Muscle layer of duodenum (tissue), 2 donors: ENCODE data around the gene RECK.
"Not testable (repeated sequence)": the region's sequence is repeated elsewhere in the genome, so short reads cannot be mapped to it uniquely, and the experiment has no call there.

Source experiments
- H3K27ac ChIP-seq: one replicate; pipeline ENCODE4 v1.7.0; 2013; ENCODE audit warnings: mild to moderate bottlenecking, low read length
- H3K27me3 ChIP-seq: one replicate; pipeline ENCODE4 v1.7.0; 2013; ENCODE audit warnings: low read depth, mild to moderate bottlenecking, control low read depth, low read length
- H3K36me3 ChIP-seq, 2 donors: one replicate each; pipeline ENCODE4 v1.7.0; 2013; ENCODE audit warnings: low read length in 2 of 2, control low read depth in 1 of 2, mild to moderate bottlenecking in 1 of 2; ENCODE audit not compliant: insufficient read depth in 2 of 2, control insufficient read depth in 1 of 2
- H3K4me1 ChIP-seq, 2 donors: one replicate each; pipeline ENCODE4 v1.7.0; 2013; ENCODE audit warnings: low read length in 2 of 2, mild to moderate bottlenecking in 2 of 2, control low read depth in 1 of 2, moderate library complexity in 1 of 2; ENCODE audit not compliant: insufficient read depth in 2 of 2, control insufficient read depth in 1 of 2
- H3K4me3 ChIP-seq, 2 donors: one replicate each; pipeline ENCODE4 v1.7.0; 2013; ENCODE audit warnings: low read length in 2 of 2, low read depth in 1 of 2, mild to moderate bottlenecking in 1 of 2
- H3K9me3 ChIP-seq, 2 donors: one replicate each; pipeline ENCODE4 v1.7.0; 2013; ENCODE audit warnings: low read length in 2 of 2, control low read depth in 1 of 2, mild to moderate bottlenecking in 1 of 2; ENCODE audit not compliant: control insufficient read depth in 1 of 2
- donor health status: healthy.

The RECK gene

GRCh38 chr9:36074055-36074454 is 37.3 kb downstream of the RECK start:
- no peaks in the 10 kb centered on the region for H3K9me3 ChIP-seq
- H3K4me3 ChIP-seq: no peak overlapping the region
- no peaks in the 10 kb centered on the region for H3K27me3 ChIP-seq
- peaks cover 7 to 8% of the 10 kb centered on the region in 2 donors for H3K4me1 ChIP-seq
- H3K36me3 ChIP-seq: no peaks in the 10 kb centered on the region
- H3K27ac ChIP-seq: no peak overlapping the region

DNA sequence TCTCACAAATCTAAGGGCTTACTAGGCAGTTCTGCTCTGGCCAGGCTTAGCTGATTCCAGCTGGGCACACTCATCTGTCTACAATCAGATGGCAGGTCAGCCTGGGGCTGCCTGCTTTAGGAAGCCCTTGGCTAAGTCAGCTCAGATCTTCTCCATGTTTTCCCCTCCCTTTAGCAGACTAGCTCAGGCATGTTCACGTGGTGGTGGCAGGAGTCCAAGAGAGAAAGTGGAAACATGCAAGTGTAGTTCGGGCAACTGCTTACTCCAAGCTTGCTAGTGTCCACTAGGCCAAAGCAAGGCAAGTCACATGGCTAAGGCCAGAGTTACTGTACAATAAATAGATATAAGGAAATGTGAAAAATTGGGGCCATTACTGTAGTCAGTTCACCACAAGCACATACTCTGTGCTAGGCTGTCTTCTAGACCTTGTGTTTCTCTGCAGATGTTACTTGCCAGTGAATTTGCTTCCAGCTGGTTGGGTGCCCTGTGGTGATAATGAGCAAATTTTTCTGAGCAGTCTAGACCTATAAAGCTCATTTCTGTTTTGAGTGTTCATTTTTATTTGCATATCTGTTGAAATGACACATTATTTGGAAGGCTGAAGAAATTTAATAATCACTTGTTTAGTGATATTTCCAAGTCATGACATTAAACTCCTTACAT is 38.3 kb downstream of the RECK start:
- Histone ChIP-seq H3K36me3 (no peaks in the 10 kb centered on the region), H3K4me1 (peaks cover 7 to 8% of the 10 kb centered on the region in 2 donors), H3K9me3 (no peaks in the 10 kb centered on the region), H3K27me3 (no peaks in the 10 kb centered on the region), H3K27ac (peak overlapping the region; percentile 27), H3K4me3 (no peak overlapping the region)

- H3K27ac ChIP-seq: no peak overlapping the region
- H3K27me3 ChIP-seq: no peaks in the 10 kb centered on the region
- no peaks in the 10 kb centered on the region for H3K9me3 ChIP-seq
- H3K36me3 ChIP-seq: peaks cover 0 to 3% of the 10 kb centered on the region in 2 donors
- H3K4me3 ChIP-seq: no peak overlapping the region
- H3K4me1 ChIP-seq: peaks cover 7 to 8% of the 10 kb centered on the region in 2 donors
Observed at GRCh38 chr9:36078051-36078450, 41.3 kb downstream of the RECK start.

DNA sequence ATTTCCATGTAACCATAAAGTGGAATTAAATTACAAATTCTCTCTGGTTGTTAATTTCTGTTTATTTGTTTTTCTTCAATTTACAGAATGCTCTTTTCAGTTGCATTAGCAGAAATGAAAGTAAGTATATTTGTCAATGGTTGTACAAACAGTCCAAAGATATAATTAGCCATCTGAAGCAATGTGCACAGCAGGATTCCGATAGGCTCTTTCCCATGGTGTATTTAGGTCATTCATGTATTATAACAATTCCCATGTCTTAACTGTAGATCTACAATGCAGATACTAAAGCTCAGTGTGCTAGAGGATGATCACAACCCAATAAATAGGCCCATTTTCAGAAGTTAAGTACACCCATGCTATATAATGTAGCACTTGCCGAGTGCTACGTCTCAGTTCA is 43.8 kb downstream of the RECK start:
- Histone ChIP-seq H3K4me3 (no peak overlapping the region), H3K9me3 (no peaks in the 10 kb centered on the region), H3K4me1 (no peaks in the 10 kb centered on the region), H3K36me3 (peaks cover 0 to 17% of the 10 kb centered on the region in 2 donors), H3K27me3 (no peaks in the 10 kb centered on the region), H3K27ac (no peak overlapping the region)

- Histone ChIP-seq H3K9me3 (no peaks in the 10 kb centered on the region), H3K4me1 (no peaks in the 10 kb centered on the region), H3K4me3 (no peak overlapping the region), H3K36me3 (peaks cover 0 to 34% of the 10 kb centered on the region in 2 donors), H3K27ac (no peak overlapping the region), H3K27me3 (no peaks in the 10 kb centered on the region)
Observed at GRCh38 chr9:36082931-36083330, 46.2 kb downstream of the RECK start.

GRCh38 chr9:36086442-36086841 is 49.7 kb downstream of the RECK start:
- peaks cover under 1 to 10% of the 10 kb centered on the region in 2 donors for H3K4me1 ChIP-seq
- H3K9me3 ChIP-seq: no peaks in the 10 kb centered on the region
- H3K27ac ChIP-seq: no peak overlapping the region
- H3K27me3 ChIP-seq: no peaks in the 10 kb centered on the region
- H3K36me3 ChIP-seq: peaks cover 0 to 34% of the 10 kb centered on the region in 2 donors
- H3K4me3 ChIP-seq: no peak overlapping the region

GRCh38 chr9:36087054-36087453 is 50.3 kb downstream of the RECK start:
- H3K27ac ChIP-seq, H3K9me3 ChIP-seq, H3K4me3 ChIP-seq, H3K27me3 ChIP-seq: not testable (repeated sequence)
- Histone ChIP-seq H3K4me1 (peaks cover 7 to 11% of the 10 kb centered on the region in 2 donors), H3K36me3 (peaks cover 0 to 34% of the 10 kb centered on the region in 2 donors)

GRCh38 chr9:36088020-36088419 is 51.3 kb downstream of the RECK start:
- Histone ChIP-seq H3K27me3 (no peaks in the 10 kb centered on the region), H3K4me3 (no peak overlapping the region), H3K4me1 (peaks cover 11 to 12% of the 10 kb centered on the region in 2 donors), H3K36me3 (peaks cover 0 to 31% of the 10 kb centered on the region in 2 donors), H3K9me3 (no peaks in the 10 kb centered on the region), H3K27ac (no peak overlapping the region)

GRCh38 chr9:36091026-36091953 is 54.6 kb downstream of the RECK start:
- Histone ChIP-seq H3K4me3 (no peak overlapping the region), H3K27ac (no peak overlapping the region), H3K36me3 (peaks cover 0 to 11% of the 10 kb centered on the region in 2 donors), H3K4me1 (peaks cover 11 to 15% of the 10 kb centered on the region in 2 donors), H3K27me3 (no peaks in the 10 kb centered on the region), H3K9me3 (no peaks in the 10 kb centered on the region)

DNA sequence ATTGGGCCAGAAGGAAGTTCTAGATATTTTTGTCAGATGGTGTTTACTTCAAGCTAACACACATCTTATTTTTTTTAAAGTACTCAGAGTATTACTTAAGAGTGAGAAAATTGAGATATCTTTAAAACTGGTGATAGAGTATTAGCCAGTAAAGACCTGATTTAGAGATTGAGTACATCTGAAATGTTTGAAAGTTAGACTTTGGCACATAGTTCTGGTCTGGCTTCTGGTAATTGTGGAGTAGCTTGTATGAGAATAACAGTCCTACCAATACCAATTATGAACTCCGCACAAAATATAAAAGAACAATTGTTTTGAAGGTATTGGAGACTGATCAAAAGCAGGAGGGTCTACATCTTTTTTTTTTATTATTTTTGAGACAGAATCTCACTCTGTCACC is 55.3 kb downstream of the RECK start:
- no peaks in the 10 kb centered on the region for H3K9me3 ChIP-seq
- peaks cover 11 to 15% of the 10 kb centered on the region in 2 donors for H3K4me1 ChIP-seq
- H3K27ac ChIP-seq: no peak overlapping the region
- H3K4me3 ChIP-seq: no peak overlapping the region
- H3K36me3 ChIP-seq: peaks cover 0 to 4% of the 10 kb centered on the region in 2 donors
- no peaks in the 10 kb centered on the region for H3K27me3 ChIP-seq

- H3K9me3 ChIP-seq: no peaks in the 10 kb centered on the region
- H3K4me3 ChIP-seq: no peak overlapping the region
- H3K27me3 ChIP-seq: no peaks in the 10 kb centered on the region
- H3K4me1 ChIP-seq: peaks cover 11 to 15% of the 10 kb centered on the region in 2 donors
- H3K27ac ChIP-seq: peak overlapping the region; percentile 45
- peaks cover 0 to 2% of the 10 kb centered on the region in 2 donors for H3K36me3 ChIP-seq
Observed at GRCh38 chr9:36092509-36093215, 55.9 kb downstream of the RECK start.
